DMS 273 treated with DMSO at 0.1 percent for 48 hours (cell line): ENCODE measurements around the gene RUNDC3A.
"Not testable (repeated sequence)": the region's sequence is repeated elsewhere in the genome, so short reads cannot be mapped to it uniquely, and the experiment has no call there.

ENCODE experiments used
- DNase-seq: peaks from one replicate; lab custom pipeline; 2025; lab: John Stamatoyannopoulos, UW

RUNDC3A gene

DNA sequence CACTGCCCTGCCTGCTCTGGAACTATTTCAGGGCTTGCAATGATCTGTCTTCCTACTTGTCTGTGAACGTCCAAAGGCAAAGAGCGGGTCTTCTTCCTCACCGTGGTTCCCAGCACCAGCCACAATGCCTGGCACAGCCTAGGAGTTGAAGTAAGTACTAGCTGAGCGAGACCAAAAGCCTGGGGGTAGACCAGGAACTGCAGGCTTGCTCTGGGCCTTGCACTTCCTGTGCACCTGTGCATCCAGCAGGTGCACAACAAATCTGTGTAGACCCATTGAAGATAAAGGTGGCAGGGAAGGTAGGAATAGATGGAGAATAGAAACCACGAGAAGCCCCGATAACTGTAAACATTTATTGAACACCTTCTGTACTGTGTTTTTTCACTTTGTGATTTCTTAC is 50.6 kb downstream of the RUNDC3A start:
- no peak for DNase-seq

DNA sequence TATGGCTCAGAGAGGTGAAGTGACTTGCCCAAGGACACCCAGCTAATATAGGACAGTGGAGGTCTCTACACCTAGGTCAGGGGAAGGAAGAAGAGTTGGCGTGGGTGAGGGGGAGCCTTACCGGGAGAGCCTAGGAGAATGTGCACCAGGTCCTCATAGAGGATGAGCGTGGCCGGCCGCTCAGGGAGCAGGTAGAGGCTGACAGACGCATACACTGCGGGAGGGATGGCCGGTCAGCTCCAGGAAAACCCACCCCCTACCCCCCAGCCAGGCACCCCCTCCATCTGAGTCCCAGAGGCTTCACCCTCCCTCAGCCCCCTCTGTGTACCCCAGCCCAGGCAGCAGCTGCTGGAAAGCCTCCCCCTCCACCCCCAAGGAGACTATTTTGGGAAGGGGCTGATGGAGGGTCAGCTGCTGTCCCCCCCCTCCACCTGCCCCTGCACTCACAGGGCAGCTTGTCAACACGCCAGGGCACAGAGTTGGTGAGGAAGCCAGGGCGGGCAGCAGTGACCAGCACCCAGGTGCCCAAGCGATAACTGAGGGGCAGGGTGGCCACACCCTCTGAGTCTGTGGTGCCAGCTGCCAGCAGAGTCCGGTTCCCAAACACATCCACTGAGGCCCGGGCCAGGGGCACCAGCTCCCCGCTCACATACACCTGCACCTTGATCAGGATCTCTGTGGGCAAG is 51.2 kb downstream of the RUNDC3A start:
- DNase-seq = no peak

- DNase-seq = no peak
Observed at GRCh38 chr17:44360144-44360533, 51.7 kb downstream of the RUNDC3A start.

GRCh38 chr17:44360826-44361225 is 52.4 kb downstream of the RUNDC3A start:
- DNase-seq = no peak

DNA sequence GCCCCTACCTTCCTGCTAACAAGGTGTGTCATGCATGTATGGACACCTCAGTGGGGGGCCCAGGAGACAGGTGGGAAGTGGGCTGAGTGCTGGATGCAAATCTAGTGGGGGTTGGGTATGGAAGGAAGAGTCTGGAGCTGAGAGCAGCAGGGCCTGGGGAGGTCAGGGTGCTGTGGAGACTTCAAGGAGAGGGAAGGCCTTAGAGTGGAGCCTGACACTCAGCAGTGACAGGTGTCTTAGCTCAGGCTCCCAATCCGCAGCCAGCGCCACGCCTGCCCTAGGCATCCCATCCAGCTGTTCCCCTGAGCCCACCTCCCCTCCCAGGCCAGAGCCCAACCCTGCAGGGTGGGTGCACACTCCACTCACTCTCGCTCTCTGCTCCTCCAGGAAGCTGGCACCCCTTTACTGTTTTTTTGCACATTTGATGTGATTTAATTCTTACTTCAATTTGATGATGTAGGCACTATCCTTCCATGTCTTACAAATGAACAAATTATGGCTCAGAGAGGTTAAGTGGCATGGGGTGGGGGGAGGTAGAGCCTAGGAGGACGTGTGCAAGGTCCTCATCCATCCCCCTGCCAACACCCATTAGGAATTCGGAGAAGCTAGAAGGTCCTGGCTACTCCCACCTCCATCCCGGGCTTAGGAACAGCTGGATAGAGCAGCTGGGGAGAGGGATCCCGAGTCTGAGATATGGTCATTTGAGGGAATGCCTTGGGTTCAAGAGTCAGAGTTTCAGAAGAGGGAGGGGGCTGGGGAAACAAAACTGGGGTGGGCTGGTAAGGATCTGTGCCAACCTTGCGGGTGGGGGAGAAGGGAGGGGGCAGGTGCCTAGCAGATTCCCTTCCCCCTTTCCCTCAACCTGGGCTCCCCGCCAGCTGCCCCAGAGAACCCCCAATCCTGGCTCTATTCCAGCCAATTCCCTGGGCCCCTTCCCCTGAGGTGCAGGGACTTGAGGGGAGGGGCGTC is 53.2 kb downstream of the RUNDC3A start:
- DNase-seq = no peak

DNA sequence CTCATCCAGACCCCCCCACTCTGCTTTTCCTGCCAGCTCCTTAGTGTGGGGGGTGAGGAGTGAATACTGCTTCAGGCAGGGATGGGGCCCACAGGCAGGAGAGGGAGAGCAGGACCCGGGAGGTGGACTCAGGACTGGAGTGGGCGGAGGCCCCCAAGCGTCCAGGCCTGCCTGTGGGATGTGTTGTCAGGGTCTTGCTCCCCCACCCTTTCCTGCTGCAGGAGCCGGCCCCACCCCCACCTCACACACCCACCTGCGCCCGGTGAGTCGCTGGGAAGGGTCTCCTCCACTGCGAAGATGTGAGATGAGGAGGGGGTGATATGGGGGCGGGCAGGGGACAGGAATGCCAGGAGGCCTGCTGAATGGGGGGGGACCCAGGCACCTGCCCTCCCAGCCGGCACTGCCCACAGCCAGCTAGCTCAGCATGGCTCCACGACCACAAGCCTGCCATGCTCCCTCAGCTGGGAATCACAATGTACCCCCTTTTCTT is 54.1 kb downstream of the RUNDC3A start:
- DNase-seq = no peak

- DNase-seq = no peak
Observed at GRCh38 chr17:44362949-44363612, 54.7 kb downstream of the RUNDC3A start.

DNA sequence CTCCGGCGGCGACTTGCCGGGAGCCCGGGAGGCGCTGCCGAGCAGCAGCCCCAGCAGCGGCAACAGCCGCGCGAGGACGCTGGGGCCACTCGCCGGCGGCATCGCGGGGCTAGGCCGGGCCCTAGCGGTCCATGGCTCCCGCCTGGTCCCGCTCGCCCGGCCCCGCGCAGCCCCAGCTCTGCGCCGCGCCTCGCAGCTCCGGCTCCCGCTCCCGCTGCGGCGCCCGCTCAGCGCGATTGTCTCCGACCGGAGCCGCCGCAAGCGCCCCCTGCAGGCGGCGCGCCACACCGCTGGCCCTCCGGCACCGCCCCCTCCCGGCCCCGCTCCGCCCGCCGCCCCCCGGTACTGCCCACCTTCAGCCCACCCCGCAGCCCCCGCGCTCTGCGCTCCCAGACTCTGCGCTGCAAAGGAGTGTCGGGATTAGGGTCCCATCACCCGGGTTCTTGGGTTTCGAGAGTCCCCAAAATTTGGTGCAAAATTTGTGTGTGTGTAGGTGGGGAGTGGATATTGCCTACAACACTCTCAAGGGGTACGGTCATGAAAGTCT is 55.3 kb downstream of the RUNDC3A start, which contains the start of gene FAM171A2:
Gene FAM171A2 (minus strand): TSS at position 241 of the 547 bp plus-strand sequence. CDS start 139 bp downstream, at position 102.
- no peak for DNase-seq

DNA sequence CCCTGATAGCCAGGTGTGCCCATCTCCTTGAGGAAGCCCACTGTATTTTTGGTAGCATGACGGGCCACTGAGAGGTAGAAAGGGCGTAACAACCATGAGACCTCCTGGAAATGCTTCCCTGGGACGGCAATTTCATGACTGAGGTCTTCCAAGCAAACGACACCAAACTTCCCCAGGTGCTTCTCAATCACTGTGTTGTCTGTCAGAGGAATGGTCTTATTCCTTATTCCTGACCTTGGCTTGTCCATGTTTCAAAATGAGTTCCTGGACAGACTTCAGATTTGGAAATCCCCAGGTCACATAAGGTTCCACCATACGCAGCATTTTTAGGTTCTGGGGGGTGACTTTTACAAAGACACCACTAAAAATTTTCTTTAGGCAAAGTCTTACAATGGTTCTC is 56.6 kb downstream of the RUNDC3A start:
- DNase-seq = not testable (repeated sequence)

- DNase-seq = no peak
Observed at GRCh38 chr17:44367231-44367979, 59.0 kb downstream of the RUNDC3A start.
